GM19372 (cell line): ENCODE data around the gene SRSF7.
"Not testable (repeated sequence)": the region's sequence is repeated elsewhere in the genome, so short reads cannot be mapped to it uniquely, and the experiment has no call there.

Source experiments
- ATAC-seq: cut with Tn5 transposase; IDR thresholded peaks from one replicate; pipeline ENCODE4 v1.9.1; 2021; ENCODE audit warnings: mild to moderate bottlenecking, low read depth, moderate library complexity; ENCODE audit not compliant: unreplicated experiment

SRSF7 gene

GRCh38 chr2:38750891-38751595 is at the start of gene SRSF7:
Gene SRSF7, minus strand, starts transcription at chr2:38751361. Its CDS starts 105 bp downstream, at chr2:38751256.
- ATAC-seq: peak; percentile 74

- ATAC-seq: no peak
Observed at GRCh38 chr2:38797953-38798352, 46.8 kb upstream of the SRSF7 start.

GRCh38 chr2:38797250-38797676 is 46.1 kb upstream of the SRSF7 start:
- ATAC-seq: no peak

GRCh38 chr2:38795016-38795415 is 43.9 kb upstream of the SRSF7 start:
- not testable (repeated sequence) for ATAC-seq

GRCh38 chr2:38794235-38794946 is 43.2 kb upstream of the SRSF7 start:
- ATAC-seq: no peak

GRCh38 chr2:38793511-38793910 is 42.4 kb upstream of the SRSF7 start:
- no peak for ATAC-seq

GRCh38 chr2:38792751-38793150 is 41.6 kb upstream of the SRSF7 start:
- ATAC-seq: no peak

- ATAC-seq: not testable (repeated sequence)
Observed at GRCh38 chr2:38792321-38792720, 41.2 kb upstream of the SRSF7 start.

- no peak for ATAC-seq
Observed at GRCh38 chr2:38791744-38792143, 40.6 kb upstream of the SRSF7 start.

- no peak for ATAC-seq
Observed at GRCh38 chr2:38789691-38790090, 38.5 kb upstream of the SRSF7 start.

- ATAC-seq: no peak
Observed at GRCh38 chr2:38788306-38788705, 37.1 kb upstream of the SRSF7 start.

- ATAC-seq: no peak
Observed at GRCh38 chr2:38783586-38783985, 32.4 kb upstream of the SRSF7 start.

- no peak for ATAC-seq
Observed at GRCh38 chr2:38778687-38779082, 27.5 kb upstream of the SRSF7 start.

- no peak for ATAC-seq
Observed at GRCh38 chr2:38776531-38776930, 25.4 kb upstream of the SRSF7 start.

GRCh38 chr2:38775921-38776225 is 24.7 kb upstream of the SRSF7 start:
- ATAC-seq: no peak

GRCh38 chr2:38775097-38775920 is 24.1 kb upstream of the SRSF7 start:
- no peak for ATAC-seq

- ATAC-seq: no peak
Observed at GRCh38 chr2:38771632-38772031, 20.5 kb upstream of the SRSF7 start.

GRCh38 chr2:38765551-38765950 is 14.4 kb upstream of the SRSF7 start:
- no peak for ATAC-seq

GRCh38 chr2:38765149-38765548 is 14.0 kb upstream of the SRSF7 start:
- ATAC-seq: no peak

GRCh38 chr2:38763728-38764127 is 12.6 kb upstream of the SRSF7 start:
- no peak for ATAC-seq

- no peak for ATAC-seq
Observed at GRCh38 chr2:38763228-38763627, 12.1 kb upstream of the SRSF7 start.
